GM18511 (cell line): ENCODE measurements around the gene SGTB.
"Not testable (repeated sequence)": the region's sequence is repeated elsewhere in the genome, so short reads cannot be mapped to it uniquely, and the experiment has no call there.

Experiments
- ATAC-seq: cut with Tn5 transposase; IDR thresholded peaks from one replicate; pipeline ENCODE4 v1.9.1; 2021; ENCODE audit warnings: mild to moderate bottlenecking, moderate library complexity; ENCODE audit not compliant: unreplicated experiment

Gene SGTB

GRCh38 chr5:65674749-65675148, 47.2 kb downstream of the SGTB start:
- ATAC-seq: no peak

GRCh38 chr5:65672796-65673195, 49.1 kb downstream of the SGTB start:
- no peak for ATAC-seq

GRCh38 chr5:65668696-65669095, 53.2 kb downstream of the SGTB start:
- no peak for ATAC-seq

- no peak for ATAC-seq
Observed at GRCh38 chr5:65663804-65664521, 57.9 kb downstream of the SGTB start.

- no peak for ATAC-seq
Observed at GRCh38 chr5:65654713-65655112, 67.2 kb downstream of the SGTB start.

GRCh38 chr5:65651144-65651543, 70.8 kb downstream of the SGTB start:
- ATAC-seq: no peak

- no peak for ATAC-seq
Observed at GRCh38 chr5:65647941-65648340, 74.0 kb downstream of the SGTB start.

- no peak for ATAC-seq
Observed at GRCh38 chr5:65646938-65647337, 75.0 kb downstream of the SGTB start.

GRCh38 chr5:65640240-65640639, 81.7 kb downstream of the SGTB start:
- no peak for ATAC-seq

GRCh38 chr5:65630981-65631380, 90.9 kb downstream of the SGTB start:
- no peak for ATAC-seq

- ATAC-seq: no peak
Observed at GRCh38 chr5:65625743-65626142, 96.2 kb downstream of the SGTB start.

- ATAC-seq: peak; percentile 84
Observed at GRCh38 chr5:65624571-65625555, 97.0 kb downstream of the SGTB start, which contains the start of the genes SHLD3 and TRAPPC13. TSS of gene SHLD3 (plus strand) at chr5:65625027. CDS start at chr5:65629588, 4,561 bp downstream. TSS of gene TRAPPC13 (plus strand) at chr5:65625027. CDS start at chr5:65625061, 34 bp downstream.

- peak; percentile 94 for ATAC-seq
Observed at GRCh38 chr5:65624025-65624570, 97.8 kb downstream of the SGTB start, which contains the start of gene TRIM23. TSS of gene TRIM23 (minus strand) at chr5:65624333. CDS start at chr5:65624274, 59 bp downstream.

GRCh38 chr5:65623482-65623881, 98.4 kb downstream of the SGTB start:
- ATAC-seq: no peak

GRCh38 chr5:65621961-65622360, 99.9 kb downstream of the SGTB start:
- not testable (repeated sequence) for ATAC-seq

GRCh38 chr5:65620021-65620420, 101.9 kb downstream of the SGTB start:
- ATAC-seq: no peak
